CD4-positive, alpha-beta T cell (primary cell): ENCODE data around the gene ZNF718. TPM values are rescaled to one million over a fixed set of nuclear protein-coding genes. Genes with fewer than 3 reads are reported as not detected.
"Not testable (repeated sequence)": the region's sequence is repeated elsewhere in the genome, so short reads cannot be mapped to it uniquely, and the experiment has no call there.

ENCODE experiments used
- ATAC-seq: fragments of 200-7000 bp; cut with Tn5 transposase; one replicate; pipeline ENCODE4 v1.10.0; 2022; ENCODE audit warnings: mild to moderate bottlenecking; ENCODE audit not compliant: poor library complexity
- CTCF ChIA-PET: fragments of 350-600 bp; sonication (Branson Sonifier 250); formaldehyde crosslinking; loops from one replicate; lab custom pipeline; 2021; ENCODE audit warnings: antibody characterized with exemption, inconsistent platforms; lab: Charles Lee
- POLR2A ChIA-PET: fragments of 350-600 bp; sonication (Branson Sonifier 250); formaldehyde crosslinking; loops from one replicate; lab custom pipeline; 2021; ENCODE audit warnings: antibody characterized with exemption, inconsistent platforms; lab: Charles Lee
- DNase-seq, 14 experiments: peaks; one replicate each; pipeline ENCODE4 v3.0.0-alpha.2; 2013 to 2020; ENCODE audit warnings: mixed read lengths in 2 of 14
- H3K27ac ChIP-seq, 2 donors: one replicate each; pipeline versions ENCODE4 v1.5.1 to v1.7.0; 2013; ENCODE audit warnings: low read length in 2 of 2, low read depth in 1 of 2, mild to moderate bottlenecking in 1 of 2
- H3K27me3 ChIP-seq, 2 experiments: 1 replicate in 1 of 2; 2 replicates in 1 of 2; pipeline versions ENCODE4 v1.6.1 to v1.7.0; 2013; ENCODE audit warnings: low read length in 2 of 2, control low read depth in 1 of 2, mild to moderate bottlenecking in 1 of 2, moderate library complexity in 1 of 2; ENCODE audit not compliant: insufficient read depth in 2 of 2, control insufficient read depth in 1 of 2
- H3K36me3 ChIP-seq: one replicate; pipeline ENCODE4 v1.6.1; 2013; ENCODE audit warnings: low read length, control low read depth; ENCODE audit not compliant: insufficient read depth
- H3K4me1 ChIP-seq: one replicate; pipeline ENCODE4 v1.6.1; 2013; ENCODE audit warnings: low read length, control low read depth; ENCODE audit not compliant: insufficient read depth
- H3K4me3 ChIP-seq: one replicate; pipeline ENCODE4 v1.5.1; 2013; ENCODE audit warnings: mild to moderate bottlenecking, low read length, moderate library complexity
- H3K9me3 ChIP-seq, 2 experiments: 1 replicate in 1 of 2; 2 replicates in 1 of 2; pipeline versions ENCODE4 v1.6.1 to v1.7.0; 2013; ENCODE audit warnings: low read length in 2 of 2, mild to moderate bottlenecking in 2 of 2, control low read depth in 1 of 2, moderate library complexity in 1 of 2; ENCODE audit not compliant: control insufficient read depth in 1 of 2, insufficient read depth in 1 of 2
- H3K27ac Mint-ChIP-seq: one replicate; pipeline ENCODE4 v1.8.0; 2020; ENCODE audit warnings: mixed read lengths
- H3K27me3 Mint-ChIP-seq: one replicate; pipeline ENCODE4 v1.8.0; 2021; ENCODE audit warnings: mixed read lengths
- H3K36me3 Mint-ChIP-seq: one replicate; pipeline ENCODE4 v1.8.0; 2021; ENCODE audit warnings: low read depth, mixed read lengths
- H3K4me1 Mint-ChIP-seq: one replicate; pipeline ENCODE4 v1.8.0; 2021; ENCODE audit warnings: low read depth, mixed read lengths
- H3K4me3 Mint-ChIP-seq: one replicate; pipeline ENCODE4 v1.8.0; 2020; ENCODE audit warnings: mild to moderate bottlenecking, mixed read lengths
- H3K9me3 Mint-ChIP-seq: one replicate; pipeline ENCODE4 v1.8.0; 2020; ENCODE audit warnings: mixed read lengths
- CTCF ChIP-seq: fragments of 200-600 bp; IDR thresholded peaks from one replicate; pipeline ENCODE4 v1.8.0; 2022; ENCODE audit warnings: antibody characterized with exemption, mild to moderate bottlenecking
- intact Hi-C, 2 experiments: fragments of 100-400 bp; cut with DNase I in 1 of 2; cut with micrococcal nuclease in 1 of 2; formaldehyde crosslinking; loops; one replicate each; pipeline versions ENCODE4 v1.15.1 to v1.9.0; 2023 to 2025; cut with DNase I, micrococcal nuclease
- total RNA-seq, 174 experiments: library from RNA in 2 of 174; stranded (reverse) in 2 of 174; gene quantifications; one replicate each; pipeline ENCODE4 v1.2.3 and lab custom pipeline; 2021 to 2026

Gene ZNF718
- total RNA-seq, 2 experiments from 2014 or later: 6.3 to 7.4 TPM

- Histone ChIP-seq H3K27me3 (no peaks in the 10 kb centered on the region), H3K9me3 (peaks cover 30 to 81% of the 10 kb centered on the region in 2 experiments), H3K36me3 (peaks cover 15% of the 10 kb centered on the region), H3K4me1 (no peaks in the 10 kb centered on the region), H3K27ac (no peak overlapping the region), H3K4me3 (no peak overlapping the region)
- no peak for TF ChIP-seq CTCF
- CTCF ChIA-PET: interaction anchor here (1.3 kb wide), 1 partner anchor 80 kb away, joined by 3 read pairs; no protein-coding TSS in a partner anchor
- ATAC-seq (no peak), DNase-seq (no peak)
- H3K27me3 Mint-ChIP-seq: no peaks in the 10 kb centered on the region
- no peak overlapping the region for H3K4me3 Mint-ChIP-seq
- no peaks in the 10 kb centered on the region for H3K4me1 Mint-ChIP-seq
- intact Hi-C loops: no loop called here
- no peak overlapping the region for H3K27ac Mint-ChIP-seq
- peaks cover 4% of the 10 kb centered on the region for H3K9me3 Mint-ChIP-seq
- POLR2A ChIA-PET: no interaction called here
- peaks cover 79% of the 10 kb centered on the region for H3K36me3 Mint-ChIP-seq
These were observed 37.4 kb downstream of the ZNF718 start for GRCh38 chr4:161496-162284.

GRCh38 chr4:169640-170039, 45.3 kb downstream of the ZNF718 start:
- H3K27me3 ChIP-seq, H3K27me3 Mint-ChIP-seq, intact Hi-C loops, H3K27ac ChIP-seq, CTCF ChIA-PET, POLR2A ChIA-PET, ATAC-seq, H3K27ac Mint-ChIP-seq, H3K36me3 ChIP-seq, H3K9me3 Mint-ChIP-seq, H3K4me3 Mint-ChIP-seq, H3K4me3 ChIP-seq, H3K4me1 Mint-ChIP-seq, H3K4me1 ChIP-seq, DNase-seq: not testable (repeated sequence)
- peaks cover 80% of the 10 kb centered on the region for H3K36me3 Mint-ChIP-seq
- peaks cover 30 to 70% of the 10 kb centered on the region in 2 experiments for H3K9me3 ChIP-seq

- H3K27ac Mint-ChIP-seq, H3K4me3 Mint-ChIP-seq, H3K27me3 Mint-ChIP-seq, H3K36me3 ChIP-seq, H3K4me1 ChIP-seq, H3K4me1 Mint-ChIP-seq, H3K4me3 ChIP-seq, ATAC-seq, POLR2A ChIA-PET, intact Hi-C loops, H3K27me3 ChIP-seq, DNase-seq, H3K27ac ChIP-seq, CTCF ChIA-PET: not testable (repeated sequence)
- Mint-ChIP-seq H3K36me3 (peaks cover 82% of the 10 kb centered on the region), H3K9me3 (peaks cover 15% of the 10 kb centered on the region)
- H3K9me3 ChIP-seq: peaks cover 34 to 73% of the 10 kb centered on the region in 2 experiments
These were observed 47.0 kb downstream of the ZNF718 start for GRCh38 chr4:171318-171717.

- ChIA-PET POLR2A (no interaction called here), CTCF (no interaction called here)
- TF ChIP-seq CTCF: no peak
- Histone ChIP-seq H3K27ac (no peak overlapping the region), H3K9me3 (peaks cover 38 to 83% of the 10 kb centered on the region in 2 experiments), H3K4me3 (no peak overlapping the region), H3K36me3 (no peaks in the 10 kb centered on the region), H3K27me3 (no peaks in the 10 kb centered on the region), H3K4me1 (no peaks in the 10 kb centered on the region)
- ATAC-seq (no peak), DNase-seq (no peak)
- H3K27me3 Mint-ChIP-seq: no peaks in the 10 kb centered on the region
- no peaks in the 10 kb centered on the region for H3K4me1 Mint-ChIP-seq
- H3K4me3 Mint-ChIP-seq: no peak overlapping the region
- intact Hi-C loops: no loop called here
- H3K9me3 Mint-ChIP-seq: peaks cover 24% of the 10 kb centered on the region
- no peak overlapping the region for H3K27ac Mint-ChIP-seq
- peaks cover 85% of the 10 kb centered on the region for H3K36me3 Mint-ChIP-seq
These were observed 49.5 kb downstream of the ZNF718 start for GRCh38 chr4:173666-174314.
